Nephron progenitor cell (in vitro differentiated cells): Measurements from ENCODE around the gene TTN.

Experiments used
- DNase-seq: peaks from one replicate; pipeline ENCODE4 v3.0.0; 2021
- H3K27ac Mint-ChIP-seq: 2 replicates; pipeline ENCODE4 v1.8.0; 2021; ENCODE audit warnings: mild to moderate bottlenecking, moderate library complexity, mixed read lengths
- H3K27me3 Mint-ChIP-seq: 2 replicates; pipeline ENCODE4 v1.8.0; 2021; ENCODE audit warnings: mild to moderate bottlenecking, low read depth, mixed read lengths; ENCODE audit not compliant: poor library complexity
- H3K36me3 Mint-ChIP-seq: 2 replicates; pipeline ENCODE4 v1.8.0; 2021; ENCODE audit warnings: low read depth, mixed read lengths
- H3K4me1 Mint-ChIP-seq: 2 replicates; pipeline ENCODE4 v1.8.0; 2021; ENCODE audit warnings: mixed read lengths
- H3K4me3 Mint-ChIP-seq: 2 replicates; pipeline ENCODE4 v1.8.0; 2021; ENCODE audit warnings: mild to moderate bottlenecking, moderate library complexity, mixed read lengths
- H3K9me3 Mint-ChIP-seq: 2 replicates; pipeline ENCODE4 v1.8.0; 2021; ENCODE audit warnings: mild to moderate bottlenecking, moderate library complexity, mixed read lengths
- CTCF ChIP-seq: fragments of 200-600 bp; sonication (generic); IDR thresholded peaks from 2 replicates; pipeline ENCODE4 v1.5.0; 2021; ENCODE audit warnings: antibody characterized with exemption

Gene TTN

GRCh38 chr2:178479275-178479616 lies 328.0 kb downstream of the TTN start:
- Mint-ChIP-seq H3K4me3 (peak overlapping the region; percentile 96), H3K27me3 (no peaks in the 10 kb centered on the region), H3K27ac (peak overlapping the region; percentile 99), H3K9me3 (no peaks in the 10 kb centered on the region), H3K4me1 (peaks cover 47% of the 10 kb centered on the region), H3K36me3 (peaks cover 21% of the 10 kb centered on the region)
- no peak for DNase-seq
- no peak for TF ChIP-seq CTCF

GRCh38 chr2:178478439-178479274 lies 328.6 kb downstream of the TTN start, which contains the start of gene FKBP7:
Gene FKBP7, minus strand, starts transcription at chr2:178478600. Its CDS starts 101 bp downstream, at chr2:178478499.
- Mint-ChIP-seq H3K36me3 (peaks cover 21% of the 10 kb centered on the region), H3K4me1 (peaks cover 50% of the 10 kb centered on the region), H3K4me3 (peak within 1 kb of the TSS; percentile 96), H3K27ac (peak within 1 kb of the TSS; percentile 99), H3K27me3 (no peaks in the 10 kb centered on the region), H3K9me3 (no peaks in the 10 kb centered on the region)
- DNase-seq = peak; percentile 84
- peak; percentile 54 for TF ChIP-seq CTCF

- Mint-ChIP-seq H3K4me1 (peaks cover 55% of the 10 kb centered on the region), H3K36me3 (peaks cover 25% of the 10 kb centered on the region), H3K9me3 (no peaks in the 10 kb centered on the region), H3K4me3 (peak overlapping the region; percentile 96), H3K27ac (peak overlapping the region; percentile 99), H3K27me3 (no peaks in the 10 kb centered on the region)
- DNase-seq = peak; percentile 13
- no peak for TF ChIP-seq CTCF
Observed at GRCh38 chr2:178478130-178478438, 329.1 kb downstream of the TTN start.

GRCh38 chr2:178477443-178478129 lies 329.6 kb downstream of the TTN start:
- no peaks in the 10 kb centered on the region for H3K27me3 Mint-ChIP-seq
- DNase-seq = no peak
- peaks cover 25% of the 10 kb centered on the region for H3K36me3 Mint-ChIP-seq
- H3K27ac Mint-ChIP-seq = no peak overlapping the region
- TF ChIP-seq CTCF = no peak
- no peaks in the 10 kb centered on the region for H3K9me3 Mint-ChIP-seq
- peaks cover 51% of the 10 kb centered on the region for H3K4me1 Mint-ChIP-seq
- peak overlapping the region; percentile 96 for H3K4me3 Mint-ChIP-seq

- peaks cover 40% of the 10 kb centered on the region for H3K4me1 Mint-ChIP-seq
- no peak for TF ChIP-seq CTCF
- peak overlapping the region; percentile 96 for H3K4me3 Mint-ChIP-seq
- no peak for DNase-seq
- H3K9me3 Mint-ChIP-seq = no peaks in the 10 kb centered on the region
- peaks cover 30% of the 10 kb centered on the region for H3K36me3 Mint-ChIP-seq
- no peaks in the 10 kb centered on the region for H3K27me3 Mint-ChIP-seq
- no peak overlapping the region for H3K27ac Mint-ChIP-seq
Observed at GRCh38 chr2:178476477-178476876, 330.7 kb downstream of the TTN start.
